Neural crest cell (in vitro differentiated cells): ENCODE measurements around the gene DEGS1. TPM values are rescaled to one million over a fixed set of nuclear protein-coding genes. Genes with fewer than 3 reads are reported as not detected.

Source experiments
- DNase-seq: peaks from one replicate; pipeline ENCODE4 v3.0.0; 2021; ENCODE audit warnings: low read depth, mixed read lengths, low spot score
- H3K27ac Mint-ChIP-seq: one replicate; pipeline ENCODE4 v1.8.0; 2021; ENCODE audit warnings: mild to moderate bottlenecking, mixed read lengths; ENCODE audit not compliant: unreplicated experiment
- H3K27me3 Mint-ChIP-seq: 2 replicates; pipeline ENCODE4 v1.8.0; 2021; ENCODE audit warnings: low read depth, mild to moderate bottlenecking, mixed read lengths
- H3K36me3 Mint-ChIP-seq: 2 replicates; pipeline ENCODE4 v1.8.0; 2021; ENCODE audit warnings: low read depth, mild to moderate bottlenecking, mixed read lengths
- H3K4me1 Mint-ChIP-seq: 2 replicates; pipeline ENCODE4 v1.8.0; 2021; ENCODE audit warnings: mixed read lengths
- H3K4me3 Mint-ChIP-seq: one replicate; pipeline ENCODE4 v1.8.0; 2021; ENCODE audit warnings: mild to moderate bottlenecking, mixed read lengths
- H3K9me3 Mint-ChIP-seq: 2 replicates; pipeline ENCODE4 v1.8.0; 2021; ENCODE audit warnings: mixed read lengths
- total RNA-seq: library from RNA; stranded (reverse); gene quantifications from 2 replicates; pipeline ENCODE4 v1.2.1, GENCODE V29; 2021
- TF ChIP-seq, protein P1 (sequence below): fragments of 200-600 bp; sonication (generic); conservative IDR thresholded peaks from 2 replicates; pipeline ENCODE4 v1.5.0; 2021; ENCODE audit warnings: antibody characterized with exemption, mild to moderate bottlenecking

The DEGS1 gene
- total RNA-seq, 1 donor from 2014 or later: 40.5 TPM

DNA sequence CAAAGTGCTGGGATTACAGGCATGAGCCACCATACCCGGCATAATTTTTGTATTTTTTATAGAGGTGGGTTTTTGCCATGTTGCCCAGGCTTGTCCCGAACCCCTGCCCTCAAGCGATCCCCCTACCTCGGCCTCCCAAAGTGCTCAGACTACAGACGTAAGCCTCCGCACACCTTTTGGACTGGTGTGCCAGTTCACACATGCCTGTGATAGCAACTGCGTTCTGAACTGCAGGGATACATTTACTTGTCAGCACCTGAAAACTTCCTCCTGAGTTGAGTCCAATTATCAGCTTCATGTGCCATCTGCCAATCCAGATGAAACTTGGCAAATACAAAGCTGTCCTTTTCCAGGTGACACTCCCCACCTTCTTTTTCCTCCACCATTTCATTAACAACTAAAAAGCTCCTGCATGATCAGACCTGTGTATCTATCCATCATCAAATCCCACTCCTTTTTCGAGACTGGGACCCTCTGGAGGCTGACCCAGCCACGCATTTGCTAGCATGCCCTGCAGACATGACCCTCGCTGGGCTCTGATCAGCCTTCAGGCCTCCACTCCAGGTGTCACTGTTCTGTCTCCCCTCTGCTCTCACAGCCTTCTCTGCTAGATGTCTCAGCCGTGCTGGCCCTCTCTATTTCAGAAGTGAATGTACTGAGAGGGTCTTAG, 2.1 kb upstream of the DEGS1 start:
- TF ChIP-seq, protein P1, sequence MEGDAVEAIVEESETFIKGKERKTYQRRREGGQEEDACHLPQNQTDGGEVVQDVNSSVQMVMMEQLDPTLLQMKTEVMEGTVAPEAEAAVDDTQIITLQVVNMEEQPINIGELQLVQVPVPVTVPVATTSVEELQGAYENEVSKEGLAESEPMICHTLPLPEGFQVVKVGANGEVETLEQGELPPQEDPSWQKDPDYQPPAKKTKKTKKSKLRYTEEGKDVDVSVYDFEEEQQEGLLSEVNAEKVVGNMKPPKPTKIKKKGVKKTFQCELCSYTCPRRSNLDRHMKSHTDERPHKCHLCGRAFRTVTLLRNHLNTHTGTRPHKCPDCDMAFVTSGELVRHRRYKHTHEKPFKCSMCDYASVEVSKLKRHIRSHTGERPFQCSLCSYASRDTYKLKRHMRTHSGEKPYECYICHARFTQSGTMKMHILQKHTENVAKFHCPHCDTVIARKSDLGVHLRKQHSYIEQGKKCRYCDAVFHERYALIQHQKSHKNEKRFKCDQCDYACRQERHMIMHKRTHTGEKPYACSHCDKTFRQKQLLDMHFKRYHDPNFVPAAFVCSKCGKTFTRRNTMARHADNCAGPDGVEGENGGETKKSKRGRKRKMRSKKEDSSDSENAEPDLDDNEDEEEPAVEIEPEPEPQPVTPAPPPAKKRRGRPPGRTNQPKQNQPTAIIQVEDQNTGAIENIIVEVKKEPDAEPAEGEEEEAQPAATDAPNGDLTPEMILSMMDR: no peak
- H3K4me3 Mint-ChIP-seq: peak overlapping the region; percentile 52
- peaks cover 25% of the 10 kb centered on the region for H3K4me1 Mint-ChIP-seq
- no peaks in the 10 kb centered on the region for H3K27me3 Mint-ChIP-seq
- no peak for DNase-seq
- no peaks in the 10 kb centered on the region for H3K9me3 Mint-ChIP-seq
- H3K27ac Mint-ChIP-seq: no peak overlapping the region
- peaks cover 4% of the 10 kb centered on the region for H3K36me3 Mint-ChIP-seq

DNA sequence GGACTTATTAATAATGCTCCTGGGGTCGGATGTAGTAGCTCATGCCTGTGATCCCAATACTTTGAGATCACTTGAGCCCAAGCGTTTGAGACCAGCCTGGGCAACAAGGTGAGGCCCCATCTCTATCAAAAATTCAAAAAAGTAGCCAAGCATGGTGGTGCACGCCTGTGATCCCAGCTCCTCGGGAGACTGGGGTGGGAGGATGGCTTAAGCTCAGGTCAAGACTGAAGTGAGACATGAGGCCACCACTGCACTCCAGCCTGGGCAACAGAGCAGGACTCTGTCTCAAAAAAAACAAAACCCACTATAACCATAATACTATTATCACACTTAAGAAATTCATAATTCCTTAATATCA, 1.6 kb upstream of the DEGS1 start:
- Mint-ChIP-seq H3K9me3 (no peaks in the 10 kb centered on the region), H3K4me1 (peaks cover 24% of the 10 kb centered on the region), H3K27me3 (no peaks in the 10 kb centered on the region), H3K27ac (no peak overlapping the region), H3K4me3 (peak overlapping the region; percentile 91), H3K36me3 (peaks cover 4% of the 10 kb centered on the region)
- no peak for DNase-seq
- TF ChIP-seq, protein P1: no peak

DNA sequence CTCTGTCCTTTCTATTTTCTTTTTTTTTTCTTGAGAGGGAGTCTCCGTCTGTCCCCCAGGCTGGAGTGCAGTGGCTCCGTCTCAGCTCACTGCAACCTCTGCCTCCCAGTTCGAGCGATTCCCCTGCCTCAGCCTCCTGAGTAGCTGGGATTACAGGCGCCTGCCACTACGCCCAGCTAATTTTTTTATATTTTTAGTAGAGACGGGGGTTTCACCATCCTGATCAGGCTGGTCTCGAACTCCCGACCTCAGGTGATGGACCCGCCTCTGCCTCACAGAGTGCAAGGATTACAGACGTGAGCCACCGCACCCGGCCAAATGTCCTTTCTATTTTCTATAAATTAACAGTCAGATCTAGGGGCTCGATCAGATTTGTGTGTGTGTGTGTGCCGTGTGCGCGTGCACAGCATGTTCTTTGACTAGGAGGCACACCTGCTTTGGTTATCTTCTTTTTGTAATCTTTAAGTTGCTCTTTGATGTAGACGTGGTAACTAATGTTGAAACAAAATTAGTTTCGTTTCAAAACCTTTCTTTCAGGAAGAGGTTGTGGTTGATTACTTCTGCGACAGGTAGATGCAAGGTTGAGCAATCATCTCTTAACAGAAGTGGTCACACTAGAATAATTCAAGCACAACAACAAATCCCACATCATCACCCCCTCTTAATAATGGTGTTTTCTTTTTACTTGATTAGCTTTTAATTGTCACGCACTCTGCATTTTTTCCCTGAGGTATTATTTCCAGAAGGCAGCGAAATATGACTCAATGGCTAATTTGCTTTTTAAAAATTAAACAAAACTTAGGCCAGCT, 779 bp upstream of the DEGS1 start:
- H3K9me3 Mint-ChIP-seq: no peaks in the 10 kb centered on the region
- peak overlapping the region; percentile 44 for H3K27ac Mint-ChIP-seq
- H3K36me3 Mint-ChIP-seq: peaks cover 10% of the 10 kb centered on the region
- no peaks in the 10 kb centered on the region for H3K27me3 Mint-ChIP-seq
- H3K4me1 Mint-ChIP-seq: peaks cover 28% of the 10 kb centered on the region
- peak overlapping the region; percentile 91 for H3K4me3 Mint-ChIP-seq
- TF ChIP-seq, protein P1: no peak
- no peak for DNase-seq

DNA sequence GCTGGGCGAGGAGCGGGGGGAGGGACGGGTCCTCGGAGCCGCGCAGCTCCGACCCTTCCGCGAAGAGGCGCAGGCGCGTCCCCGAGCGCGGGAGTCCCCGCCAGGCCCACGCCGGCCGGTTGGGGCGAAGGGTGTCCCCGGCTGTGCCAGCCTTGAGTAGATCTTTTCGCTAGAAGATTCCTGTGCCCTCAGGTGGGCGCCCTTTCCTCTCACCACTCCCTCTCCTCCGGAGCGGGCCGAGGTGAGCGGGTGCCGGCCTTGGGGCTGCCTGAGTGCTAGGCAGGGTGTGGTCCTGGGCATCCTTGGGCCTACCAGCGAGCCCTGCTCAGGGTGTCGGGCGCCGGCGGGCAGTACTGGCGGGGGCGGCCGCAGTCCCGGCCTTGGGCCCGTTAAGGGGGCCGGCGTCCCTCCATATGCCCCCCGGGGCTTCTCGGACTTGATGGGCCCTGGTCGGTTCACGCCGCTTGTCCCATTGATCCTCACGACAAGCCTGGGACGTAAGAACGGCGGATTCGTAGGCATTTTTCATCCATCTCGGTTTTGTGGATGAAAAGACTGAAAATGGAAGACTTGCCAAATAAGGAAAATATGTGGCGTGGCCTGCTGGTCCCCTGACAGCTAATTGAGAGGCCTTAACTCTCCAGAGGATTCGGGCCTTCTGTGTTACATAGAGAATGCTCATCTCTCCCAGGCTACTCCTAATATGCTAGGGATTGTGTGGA, 712 bp downstream of the DEGS1 start:
- Mint-ChIP-seq H3K9me3 (peaks cover 5% of the 10 kb centered on the region), H3K4me3 (peak overlapping the region; percentile 96), H3K27ac (peak overlapping the region; percentile 96), H3K27me3 (no peaks in the 10 kb centered on the region), H3K4me1 (peaks cover 28% of the 10 kb centered on the region), H3K36me3 (peaks cover 15% of the 10 kb centered on the region)
- TF ChIP-seq, protein P1: no peak
- peak; percentile 51 for DNase-seq

DNA sequence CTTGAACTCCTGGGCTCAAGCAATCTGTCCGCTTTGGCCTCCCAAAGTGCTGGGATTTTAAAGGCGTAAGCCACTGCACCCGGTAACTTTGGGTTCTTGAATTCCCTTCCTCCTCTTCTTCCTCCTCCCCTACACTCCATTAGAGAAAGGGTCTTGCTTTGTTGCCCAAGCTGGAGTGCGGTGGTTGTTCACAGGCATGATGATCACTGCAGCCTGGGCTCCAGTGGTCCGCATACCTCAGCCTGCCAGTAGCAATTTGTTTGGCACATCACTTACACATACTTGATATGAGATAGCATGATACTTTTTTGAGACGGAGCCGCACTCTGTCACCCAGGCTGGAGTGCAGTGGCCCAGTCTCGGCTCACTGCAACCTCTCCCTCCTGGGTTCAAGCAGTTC, 2.2 kb downstream of the DEGS1 start:
- Mint-ChIP-seq H3K27ac (no peak overlapping the region), H3K4me3 (peak overlapping the region; percentile 96), H3K27me3 (no peaks in the 10 kb centered on the region), H3K9me3 (peaks cover 6% of the 10 kb centered on the region), H3K36me3 (peaks cover 21% of the 10 kb centered on the region), H3K4me1 (peaks cover 28% of the 10 kb centered on the region)
- TF ChIP-seq, protein P1: no peak
- no peak for DNase-seq
